ENCODE data around the gene SLC25A42.
"Not testable (repeated sequence)": the region's sequence is repeated elsewhere in the genome, so short reads cannot be mapped to it uniquely, and the experiment has no call there.

- TF ChIP-seq CTCF (IDR thresholded peaks at IDR 0.05; ENCODE audit: insufficient read depth, low read length); GABPA (IDR thresholded peaks at IDR 0.05; ENCODE audit: low read depth); REST (IDR thresholded peaks at IDR 0.05; ENCODE audit: insufficient replicate concordance, low read depth): not testable (repeated sequence)
Measured at GRCh38 chr19:19148504-19148903, 84.7 kb downstream of the SLC25A42 start.

Data from HL-60 (cell line).